GM04503 (cell line): ENCODE measurements around the gene ZBTB20.
"Not testable (repeated sequence)": the region's sequence is repeated elsewhere in the genome, so short reads cannot be mapped to it uniquely, and the experiment has no call there.

ENCODE experiments used
- DNase-seq: peaks from one replicate; pipeline ENCODE4 v3.0.0-alpha.2; 2012; ENCODE audit warnings: low read depth

ZBTB20 gene

GRCh38 chr3:114714957-114715460 is 432.1 kb downstream of the ZBTB20 start:
- no peak for DNase-seq

- no peak for DNase-seq
Observed at GRCh38 chr3:114714237-114714636, 432.9 kb downstream of the ZBTB20 start.

- DNase-seq: no peak
Observed at GRCh38 chr3:114712728-114713492, 434.2 kb downstream of the ZBTB20 start.

GRCh38 chr3:114711321-114711886 is 435.7 kb downstream of the ZBTB20 start:
- DNase-seq: no peak

GRCh38 chr3:114709102-114709501 is 438.0 kb downstream of the ZBTB20 start:
- no peak for DNase-seq

- DNase-seq: no peak
Observed at GRCh38 chr3:114707252-114707860, 439.7 kb downstream of the ZBTB20 start.

- DNase-seq: no peak
Observed at GRCh38 chr3:114706591-114707232, 440.4 kb downstream of the ZBTB20 start.

GRCh38 chr3:114700637-114701234 is 446.4 kb downstream of the ZBTB20 start:
- no peak for DNase-seq

- DNase-seq: no peak
Observed at GRCh38 chr3:114698146-114699105, 448.7 kb downstream of the ZBTB20 start.

- no peak for DNase-seq
Observed at GRCh38 chr3:114697401-114697800, 449.7 kb downstream of the ZBTB20 start.

GRCh38 chr3:114694251-114694650 is 452.8 kb downstream of the ZBTB20 start:
- no peak for DNase-seq

GRCh38 chr3:114691871-114692270 is 455.2 kb downstream of the ZBTB20 start:
- DNase-seq: no peak

- DNase-seq: no peak
Observed at GRCh38 chr3:114690911-114691310, 456.2 kb downstream of the ZBTB20 start.

GRCh38 chr3:114687151-114687550 is 459.9 kb downstream of the ZBTB20 start:
- no peak for DNase-seq

- no peak for DNase-seq
Observed at GRCh38 chr3:114686621-114687020, 460.5 kb downstream of the ZBTB20 start.

GRCh38 chr3:114685161-114685560 is 461.9 kb downstream of the ZBTB20 start:
- no peak for DNase-seq

- no peak for DNase-seq
Observed at GRCh38 chr3:114680299-114680698, 466.8 kb downstream of the ZBTB20 start.

- not testable (repeated sequence) for DNase-seq
Observed at GRCh38 chr3:114679773-114680172, 467.3 kb downstream of the ZBTB20 start.

- DNase-seq: no peak
Observed at GRCh38 chr3:114675104-114675503, 472.0 kb downstream of the ZBTB20 start.

GRCh38 chr3:114674036-114674435 is 473.1 kb downstream of the ZBTB20 start:
- no peak for DNase-seq

- no peak for DNase-seq
Observed at GRCh38 chr3:114673481-114673880, 473.6 kb downstream of the ZBTB20 start.
